Stimulated activated CD4-positive, alpha-beta T cell treated with anti-CD3 and anti-CD28 coated beads, Interleukin-1b, Interleukin-23, amount 100 ng/mL, for 48 hours (primary cell): ENCODE data around the gene ALDOB.
"Not testable (repeated sequence)": the region's sequence is repeated elsewhere in the genome, so short reads cannot be mapped to it uniquely, and the experiment has no call there.

ENCODE experiments used
- DNase-seq: peaks from one replicate; pipeline ENCODE4 v3.0.0-alpha.2; 2020

Gene ALDOB

DNA sequence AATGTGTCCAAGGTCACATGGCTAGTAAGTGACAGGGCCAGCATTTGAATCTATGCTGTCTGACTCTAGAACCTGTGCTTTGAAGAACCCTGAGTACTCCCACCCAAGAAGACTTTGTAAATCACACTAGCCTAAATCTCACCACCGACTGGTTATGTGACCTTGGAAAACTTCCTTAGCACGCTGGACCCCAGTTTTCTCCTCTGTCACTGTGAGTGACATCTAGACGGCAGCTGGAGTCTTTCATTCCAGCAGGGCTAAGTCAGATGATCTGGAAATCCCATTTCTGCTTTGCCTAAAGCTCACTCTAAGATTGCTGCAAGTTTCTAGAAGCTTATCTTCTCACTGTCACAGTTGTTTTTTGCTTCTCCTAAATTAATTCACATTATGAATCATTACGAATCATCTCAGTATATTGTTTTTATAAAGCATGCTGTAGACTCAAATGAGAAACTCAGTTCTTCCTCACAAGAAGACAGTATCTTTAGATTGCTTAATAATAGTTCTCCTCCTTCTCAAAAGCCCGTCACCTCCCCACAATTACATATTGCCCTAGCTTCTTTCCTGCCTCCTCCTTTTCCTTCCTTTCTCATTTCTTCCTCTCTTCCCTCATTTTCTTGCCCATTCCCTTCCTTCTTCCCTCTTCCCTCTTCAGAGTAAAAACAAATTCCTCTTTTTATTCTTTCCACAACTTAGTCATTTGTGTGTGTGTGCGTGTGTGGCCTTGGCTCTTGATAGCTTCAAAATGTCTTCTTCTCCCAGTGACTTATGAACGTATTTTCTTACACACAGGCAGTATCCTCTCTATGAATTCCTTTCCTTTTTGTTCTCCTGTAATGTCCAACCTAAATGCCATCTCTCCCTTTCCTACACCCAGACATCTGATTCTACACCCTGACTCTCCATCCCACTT is 16.8 kb downstream of the ALDOB start:
- DNase-seq: no peak

DNA sequence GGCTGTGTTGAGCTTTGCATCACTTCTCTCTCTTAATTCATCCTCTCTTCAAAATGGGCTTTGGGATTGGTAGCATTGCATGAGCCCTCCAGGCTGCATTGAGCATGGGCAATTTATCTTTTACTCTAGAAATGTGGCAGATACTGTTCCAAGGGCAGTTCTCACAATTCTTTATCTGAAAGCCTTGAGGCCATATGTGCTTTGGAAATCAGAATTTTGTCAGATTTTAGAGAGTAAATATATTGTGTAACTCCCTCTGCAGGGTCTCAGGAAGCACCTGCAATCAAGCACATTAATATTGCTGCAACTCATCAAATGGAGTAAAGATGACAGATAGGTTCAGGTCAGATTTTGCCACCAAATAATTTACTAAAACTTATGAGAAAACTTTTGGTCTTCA is 17.6 kb downstream of the ALDOB start:
- DNase-seq: no peak

DNA sequence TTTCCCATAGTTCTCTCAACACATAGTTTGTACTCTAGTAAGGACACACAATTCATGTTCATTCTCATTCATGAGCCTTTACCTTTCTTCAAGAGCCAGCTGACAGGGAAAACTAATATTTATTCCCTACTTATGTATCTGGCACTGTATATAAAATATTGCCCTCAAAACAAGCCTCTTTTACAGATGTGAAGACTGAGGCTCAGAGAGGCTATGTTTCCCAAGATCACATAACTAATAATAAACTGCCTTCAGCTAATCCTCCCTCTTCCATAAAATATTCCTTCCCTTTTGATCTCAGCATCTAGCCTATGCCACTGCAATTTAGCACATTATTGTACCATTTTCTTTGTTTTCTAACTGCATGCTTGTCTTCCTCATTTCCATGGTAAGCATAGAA is 18.2 kb downstream of the ALDOB start:
- no peak for DNase-seq

DNA sequence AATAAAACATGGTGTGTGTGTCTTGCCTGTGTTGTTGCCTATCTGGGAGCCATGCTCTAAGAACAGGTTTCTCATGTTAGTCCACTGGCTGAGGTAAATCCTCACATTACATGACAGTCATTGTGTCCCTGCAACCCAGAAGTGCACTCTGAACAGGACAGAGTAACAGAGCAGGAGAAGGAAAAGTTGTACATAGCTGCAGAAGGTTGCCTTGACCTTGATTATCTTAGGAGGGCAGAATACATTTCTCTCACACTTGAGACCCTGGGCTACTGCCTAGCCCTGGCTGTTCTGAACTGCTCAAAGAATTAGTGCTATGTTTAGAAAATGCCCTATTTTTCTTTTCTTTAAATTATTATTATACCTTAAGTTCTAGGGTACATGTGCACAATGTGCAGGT is 20.0 kb downstream of the ALDOB start:
- DNase-seq: no peak

DNA sequence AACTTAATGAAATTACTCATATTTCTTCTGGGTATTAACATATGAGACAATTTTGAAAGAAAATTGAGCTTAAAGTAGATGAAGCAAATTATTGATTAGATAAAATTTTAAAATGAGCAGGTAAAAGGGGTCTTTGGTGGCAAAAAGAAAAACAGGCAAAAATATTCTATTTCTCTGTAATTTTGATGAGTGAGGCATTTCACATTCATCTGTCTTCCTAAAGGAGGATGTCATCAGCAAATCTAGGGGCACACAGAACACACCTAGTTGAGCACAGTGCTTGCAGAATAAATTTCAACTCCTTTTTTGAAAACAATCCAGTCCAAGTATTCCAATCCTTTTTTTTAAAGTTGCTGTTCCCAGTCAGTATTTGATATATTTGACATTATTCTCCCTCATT is 20.7 kb downstream of the ALDOB start:
- no peak for DNase-seq

DNA sequence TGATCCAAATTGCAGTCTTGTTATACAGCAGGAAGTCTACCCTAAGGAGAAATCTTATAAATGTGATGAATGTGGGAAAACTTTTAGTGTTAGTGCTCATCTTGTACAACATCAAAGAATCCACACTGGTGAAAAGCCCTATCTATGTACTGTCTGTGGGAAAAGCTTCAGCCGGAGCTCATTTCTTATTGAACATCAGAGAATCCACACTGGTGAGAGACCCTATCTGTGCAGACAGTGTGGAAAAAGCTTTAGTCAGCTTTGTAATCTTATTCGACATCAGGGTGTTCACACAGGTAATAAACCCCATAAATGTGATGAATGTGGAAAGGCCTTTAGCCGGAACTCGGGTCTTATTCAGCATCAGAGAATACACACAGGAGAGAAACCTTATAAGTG is 26.5 kb downstream of the ALDOB start:
- no peak for DNase-seq

DNA sequence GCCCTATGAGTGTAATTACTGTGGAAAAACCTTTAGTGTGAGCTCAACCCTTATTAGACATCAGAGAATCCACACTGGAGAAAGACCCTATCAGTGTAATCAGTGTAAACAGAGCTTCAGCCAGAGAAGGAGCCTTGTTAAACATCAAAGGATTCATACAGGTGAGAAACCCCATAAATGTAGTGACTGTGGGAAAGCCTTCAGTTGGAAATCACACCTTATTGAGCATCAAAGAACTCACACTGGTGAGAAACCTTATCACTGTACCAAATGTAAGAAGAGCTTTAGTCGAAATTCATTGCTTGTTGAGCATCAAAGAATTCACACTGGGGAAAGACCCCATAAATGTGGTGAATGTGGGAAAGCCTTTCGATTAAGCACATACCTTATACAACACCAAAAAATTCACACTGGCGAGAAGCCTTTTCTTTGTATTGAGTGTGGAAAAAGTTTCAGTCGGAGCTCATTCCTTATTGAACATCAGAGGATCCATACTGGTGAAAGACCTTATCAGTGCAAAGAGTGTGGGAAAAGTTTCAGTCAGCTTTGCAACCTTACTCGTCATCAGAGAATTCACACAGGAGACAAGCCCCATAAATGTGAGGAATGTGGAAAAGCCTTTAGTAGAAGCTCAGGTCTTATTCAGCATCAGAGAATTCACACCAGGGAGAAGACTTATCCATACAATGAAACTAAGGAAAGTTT is 27.0 kb downstream of the ALDOB start:
- DNase-seq: no peak

DNA sequence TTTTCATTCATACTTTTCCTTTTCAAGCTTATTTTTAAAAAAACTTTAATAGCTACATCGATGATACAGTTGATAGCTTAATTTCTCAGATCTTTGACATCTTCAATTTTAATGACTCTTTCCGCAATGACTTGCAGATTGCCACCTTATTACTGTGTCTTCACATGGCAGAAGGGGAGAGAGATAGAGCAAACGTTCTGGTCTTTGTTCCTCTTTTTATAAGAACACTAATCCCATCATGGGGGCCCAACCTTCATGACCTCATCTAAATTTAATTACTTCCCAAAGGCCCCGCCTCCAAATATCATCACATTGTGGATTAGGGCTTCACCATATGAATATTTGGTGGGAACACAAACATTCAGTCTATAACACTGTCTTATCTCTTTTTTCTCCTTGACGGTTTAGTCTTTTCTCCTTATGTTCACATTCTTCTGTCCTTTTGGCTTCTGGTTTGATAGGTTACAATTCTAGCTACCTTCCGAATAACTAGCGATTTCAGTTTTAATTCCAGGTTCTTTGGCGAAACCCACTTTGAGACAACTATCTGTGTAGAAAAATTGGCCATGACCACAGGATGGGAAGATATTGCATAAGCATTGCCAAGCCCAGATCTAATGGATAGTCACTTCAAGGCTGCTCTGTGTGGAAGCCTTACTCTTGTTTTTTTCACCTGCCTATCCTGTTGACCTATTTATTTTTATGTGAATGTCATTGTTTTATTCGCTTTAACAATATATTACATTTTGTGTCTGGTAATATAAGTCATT is 31.9 kb downstream of the ALDOB start:
- DNase-seq: no peak

DNA sequence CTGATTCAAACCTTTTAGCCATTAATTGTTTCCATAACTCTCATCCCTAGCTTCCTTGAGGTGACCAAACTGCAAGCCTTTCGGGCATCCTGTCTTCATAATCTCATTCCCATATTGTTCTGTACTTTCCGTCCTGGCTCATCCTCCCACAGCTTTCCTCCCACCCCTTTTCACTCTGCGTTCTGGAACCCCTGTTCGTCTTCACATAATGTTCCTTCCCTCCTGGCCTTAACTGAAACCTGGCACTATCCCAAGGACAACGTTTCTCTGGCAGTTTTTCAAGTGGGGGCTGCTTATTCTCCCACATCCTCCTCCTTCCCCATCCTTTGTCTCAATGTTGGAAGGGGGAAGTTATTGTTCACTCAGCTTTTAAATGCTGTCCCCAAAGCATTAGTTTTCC is 35.5 kb downstream of the ALDOB start:
- DNase-seq: no peak

DNA sequence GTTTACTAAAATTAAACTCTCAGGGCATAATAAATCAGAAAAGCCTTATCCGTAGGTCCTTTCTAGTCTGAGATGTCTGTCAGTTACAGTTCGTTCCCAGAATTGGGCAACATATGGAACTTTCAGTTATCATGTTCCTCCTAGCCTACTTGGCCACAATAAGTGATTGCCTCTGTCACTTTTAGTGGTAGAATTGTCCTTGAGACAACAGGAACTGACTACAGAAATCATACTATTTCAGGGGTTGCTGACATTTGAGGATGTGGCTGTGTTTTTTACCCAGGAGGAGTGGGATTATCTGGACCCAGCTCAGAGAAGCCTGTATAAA is 36.0 kb downstream of the ALDOB start:
- DNase-seq: no peak

DNA sequence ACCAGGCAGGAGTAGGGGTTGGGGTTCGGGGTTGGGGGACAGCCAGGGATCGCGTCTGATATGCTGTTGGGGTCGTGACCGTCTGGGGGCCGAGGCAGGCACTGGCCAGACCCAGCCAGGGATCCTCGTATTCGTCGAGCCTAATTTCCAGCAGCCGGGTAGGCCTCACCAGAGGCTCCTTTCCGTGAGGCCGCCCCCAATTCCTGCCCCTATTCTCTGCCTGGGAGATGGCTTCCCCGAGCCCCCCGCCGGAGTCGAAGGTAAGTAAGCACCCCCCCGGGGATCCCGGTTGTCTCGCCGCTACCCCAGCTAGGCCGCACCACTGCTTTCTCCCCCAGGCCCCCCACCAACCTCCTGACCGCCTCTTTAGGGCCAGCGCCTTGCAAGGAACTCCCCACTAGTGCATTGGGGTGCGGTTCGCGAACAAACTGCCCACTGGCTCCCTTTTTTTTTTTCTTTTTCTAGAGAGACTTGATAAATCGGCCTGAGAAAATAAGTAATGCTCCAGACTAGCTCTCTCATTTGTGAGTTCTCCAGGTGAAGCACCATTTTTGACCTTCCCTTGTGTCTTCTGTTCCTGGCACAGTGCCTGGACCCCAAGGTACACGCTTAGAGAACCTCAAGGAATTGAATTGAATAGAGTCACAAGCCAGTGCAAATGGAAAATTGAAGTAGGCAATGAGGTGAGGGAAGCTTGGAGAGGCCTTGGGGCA is 36.5 kb downstream of the ALDOB start:
- DNase-seq: no peak

DNA sequence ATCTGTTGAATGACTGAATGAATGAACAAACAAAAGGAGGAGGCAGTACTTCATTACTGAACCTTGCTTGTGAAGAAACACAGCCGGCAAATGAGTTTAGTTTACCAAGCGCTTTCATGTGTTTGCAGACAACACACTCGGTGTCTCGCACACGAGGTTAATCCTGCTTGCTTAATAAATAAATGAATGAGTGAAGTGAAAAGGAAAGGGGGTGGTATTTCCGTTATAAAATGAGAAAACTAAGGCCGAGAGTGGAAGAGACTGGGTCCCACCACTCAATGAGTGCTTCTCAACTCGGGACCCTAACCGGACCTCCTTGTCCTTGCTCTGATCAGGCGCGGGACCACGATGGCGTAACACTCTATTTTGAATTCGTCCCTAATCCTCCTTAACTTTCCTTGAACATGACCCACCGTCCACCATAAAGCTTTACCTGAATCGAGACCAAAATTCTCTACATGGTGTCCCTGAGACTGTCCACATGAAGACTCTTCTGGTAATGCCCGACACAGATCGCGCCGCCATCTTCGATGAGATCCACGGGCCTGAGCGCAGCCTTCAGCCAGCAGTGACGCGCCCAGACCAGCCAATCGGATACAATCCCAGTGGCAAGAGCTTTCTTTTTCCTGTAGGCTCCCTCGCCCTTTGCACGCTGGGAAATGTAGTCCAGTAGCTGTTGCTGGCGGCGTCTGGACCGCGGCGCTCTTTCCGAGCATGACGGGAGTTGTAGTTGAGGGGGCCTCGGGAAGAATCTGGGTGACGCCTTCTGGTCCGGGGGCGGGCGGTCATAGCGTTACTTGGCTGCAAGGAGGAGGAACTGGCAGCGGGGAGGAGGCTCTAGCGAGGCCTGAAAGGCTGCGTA is 37.3 kb downstream of the ALDOB start, which contains the start of the genes MRPL50 and ZNF189:
Gene MRPL50 (minus strand): TSS at position 551 of the 862 bp plus-strand sequence. CDS start 26 bp downstream, at position 525.
Gene ZNF189 (plus strand): TSS at position 784 of the 862 bp plus-strand sequence. CDS start 306 bp downstream, outside the sequence.
- peak; percentile 97 for DNase-seq

DNA sequence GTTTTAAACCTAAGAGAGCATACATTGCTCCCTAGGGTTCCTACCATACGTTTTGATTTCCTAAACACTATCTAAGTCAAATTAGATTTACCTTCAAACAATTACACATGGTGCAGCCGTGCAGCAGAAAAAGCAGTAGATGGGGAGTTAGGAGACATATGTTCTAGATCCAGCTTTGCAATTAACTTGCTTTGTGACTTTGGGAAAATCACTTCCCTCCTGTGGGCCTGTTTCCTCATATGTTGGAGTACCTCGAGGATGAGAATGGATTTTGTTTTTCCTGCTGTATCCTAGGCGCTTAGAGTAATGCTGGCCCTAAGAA is 37.9 kb downstream of the ALDOB start:
- DNase-seq: no peak

DNA sequence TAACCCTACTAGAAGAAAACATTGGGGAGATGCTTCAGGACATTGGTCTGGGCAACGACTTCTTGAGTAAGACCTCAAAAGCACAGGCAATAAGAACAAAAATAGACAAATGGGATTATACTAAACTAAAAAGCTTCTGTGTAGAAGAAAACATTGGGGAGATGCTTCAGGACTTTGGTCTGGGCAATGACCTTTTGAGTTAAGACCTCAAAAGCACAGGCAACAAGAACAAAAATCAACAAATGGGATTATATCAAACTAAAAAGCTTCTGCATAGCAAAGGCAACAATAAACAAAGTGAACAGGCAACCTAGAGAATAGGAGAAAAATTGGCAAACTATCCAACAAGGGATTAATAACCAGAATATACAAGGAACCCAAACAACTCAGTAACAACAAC is 40.9 kb downstream of the ALDOB start:
- DNase-seq: no peak

DNA sequence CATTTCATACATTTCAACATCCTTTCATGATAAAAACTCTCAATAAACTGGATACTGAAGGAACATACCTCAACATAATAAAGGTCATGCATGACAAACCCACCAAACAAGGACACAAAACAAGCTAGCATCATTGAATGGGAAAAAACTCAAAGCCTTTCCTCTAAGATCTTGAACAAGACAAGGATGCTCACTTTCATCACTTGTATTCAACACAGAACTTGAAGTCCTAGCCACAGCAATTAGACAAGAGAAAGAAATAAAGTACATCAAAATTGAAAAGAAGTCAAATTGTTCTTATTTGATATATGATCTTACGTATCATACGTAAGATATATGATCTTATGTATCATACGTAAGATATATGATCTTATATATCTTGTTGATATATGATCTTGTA is 42.4 kb downstream of the ALDOB start:
- no peak for DNase-seq

DNA sequence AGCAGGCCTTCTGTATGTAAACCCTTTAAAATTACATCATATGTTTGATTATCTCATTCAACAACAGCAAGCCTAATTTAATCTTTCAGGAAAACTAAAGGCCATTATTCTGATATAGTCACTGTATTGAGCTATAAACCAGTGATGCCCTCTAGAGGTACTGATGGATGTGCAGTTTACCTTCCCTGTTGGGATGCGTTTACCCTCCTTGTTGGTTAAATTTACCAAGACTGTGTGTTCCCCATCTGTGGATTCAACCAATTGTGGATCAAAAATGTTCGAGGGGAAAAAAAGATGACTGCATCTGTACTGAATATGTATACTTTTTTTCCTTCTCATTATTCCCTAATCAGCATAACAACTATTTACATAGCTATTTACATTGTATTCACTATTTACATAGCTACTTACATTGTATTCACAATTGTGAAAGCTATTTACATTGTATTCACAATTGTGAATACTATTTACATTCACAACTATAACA is 47.0 kb downstream of the ALDOB start:
- DNase-seq: no peak

DNA sequence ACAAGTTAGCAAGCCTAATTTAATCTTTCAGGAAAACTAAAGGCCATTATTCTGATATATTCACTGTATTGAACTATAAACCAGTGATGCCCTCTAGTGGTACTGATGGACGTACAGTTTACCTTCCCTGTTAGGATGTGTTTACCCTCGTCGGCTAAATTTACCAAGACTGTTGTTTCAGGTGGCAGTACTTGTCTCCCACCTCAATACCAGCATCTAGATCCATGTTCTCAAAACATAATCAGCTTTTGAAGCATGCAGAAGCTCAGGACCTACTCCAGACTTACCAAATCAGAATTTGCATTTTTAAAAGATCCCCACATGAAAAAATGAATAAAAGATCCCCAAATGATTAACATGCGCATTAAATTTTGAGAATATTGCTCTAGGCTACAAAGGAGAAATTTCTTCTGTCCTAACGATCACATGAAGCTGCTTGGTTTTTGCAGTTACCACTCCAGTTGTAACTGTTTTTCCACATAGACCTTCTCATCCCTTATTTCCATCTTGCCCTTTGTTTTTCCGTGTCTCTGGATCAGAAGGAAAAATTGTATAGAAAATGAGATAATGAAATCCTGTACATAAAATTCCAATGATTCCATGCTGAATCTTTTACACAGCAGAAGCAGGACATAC is 47.6 kb downstream of the ALDOB start:
- DNase-seq: no peak

DNA sequence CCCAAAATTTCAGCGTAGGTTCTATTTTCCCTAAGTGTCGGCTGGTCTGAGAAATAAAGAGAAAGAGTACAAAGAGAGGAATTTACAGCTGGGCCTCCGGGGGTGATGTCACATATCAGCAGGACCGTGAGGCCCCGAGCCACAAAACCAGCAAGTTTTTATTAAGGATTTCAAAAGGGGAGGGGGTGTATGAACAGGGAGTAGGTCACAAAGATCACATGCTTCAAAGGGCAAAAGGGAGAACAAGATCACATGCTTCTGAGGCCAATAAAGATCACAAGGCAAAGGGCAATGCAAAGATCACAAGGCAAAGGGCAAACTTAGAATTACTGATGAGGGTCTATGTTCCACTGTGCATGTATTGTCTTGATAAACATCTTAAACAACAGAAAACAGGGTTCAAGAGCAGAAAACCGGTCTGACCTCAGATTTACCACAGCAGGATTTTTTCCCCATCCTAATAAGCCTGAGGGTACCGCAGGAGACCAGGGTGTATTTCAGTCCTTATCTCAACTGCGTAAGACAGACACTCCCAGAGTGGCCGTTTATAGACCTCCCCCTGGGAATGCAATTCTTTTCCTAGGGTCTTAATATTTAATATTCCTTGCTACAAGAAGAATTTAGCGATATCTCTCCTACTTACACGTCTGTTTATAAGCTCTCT is 50.6 kb downstream of the ALDOB start, which contains the start of gene BAAT:
Gene BAAT (minus strand): TSS at position 134 of the 664 bp plus-strand sequence. CDS start 13,602 bp downstream, outside the sequence.
- DNase-seq: not testable (repeated sequence)

DNA sequence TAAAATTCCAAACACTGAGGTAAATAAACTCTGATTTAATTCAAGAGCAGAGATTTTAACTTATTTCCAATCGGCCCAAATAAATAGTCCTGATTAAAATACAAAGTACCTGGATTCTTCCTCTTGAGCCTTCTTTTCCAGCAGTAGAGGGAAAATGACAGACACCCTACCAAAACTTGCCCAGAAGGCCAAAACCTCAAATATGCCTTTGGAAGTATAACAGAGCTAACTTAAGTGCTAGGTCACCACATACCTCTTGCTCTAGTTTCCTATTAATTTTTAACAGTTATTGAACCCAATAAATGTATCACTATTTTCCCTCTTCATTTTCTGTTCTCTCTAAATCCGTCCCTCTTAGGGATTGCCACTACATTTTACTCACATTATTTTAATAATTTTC is 52.2 kb downstream of the ALDOB start:
- no peak for DNase-seq

DNA sequence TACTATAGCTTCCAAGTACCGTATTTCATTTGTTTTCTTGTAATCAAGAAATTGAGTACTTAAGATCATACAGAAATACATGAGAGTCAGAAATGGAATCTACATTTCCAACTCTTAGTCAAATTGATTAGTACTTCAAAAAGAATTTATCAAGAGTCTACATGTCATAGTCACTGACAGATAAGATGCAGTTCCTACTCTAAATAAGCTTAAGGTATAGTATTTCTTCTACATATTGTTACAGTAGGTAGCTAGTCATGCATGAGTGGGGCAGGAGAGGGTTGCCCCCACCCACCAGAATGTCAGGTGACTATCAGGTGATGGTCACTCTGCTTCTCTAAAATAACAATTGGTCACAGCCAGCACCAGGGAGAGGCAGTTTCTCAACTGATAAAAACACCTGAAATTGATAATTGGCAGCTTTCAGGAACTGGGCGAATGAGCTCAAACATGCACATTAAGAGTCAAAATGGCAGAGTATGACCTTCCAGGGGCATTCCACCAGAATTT is 53.7 kb downstream of the ALDOB start:
- DNase-seq: no peak
